Neuron (in vitro differentiated cells): ENCODE measurements around the gene PRRX1.

Experiments used
- H2AFZ ChIP-seq: one replicate; pipeline ENCODE4 v1.6.1; 2013; ENCODE audit warnings: low read depth, mild to moderate bottlenecking, inconsistent platforms, low read length, moderate library complexity
- H3K27me3 ChIP-seq: one replicate; pipeline ENCODE4 v1.6.1; 2013; ENCODE audit warnings: low read length; ENCODE audit not compliant: insufficient read depth
- H3K36me3 ChIP-seq: one replicate; pipeline ENCODE4 v1.6.1; 2013; ENCODE audit warnings: low read length; ENCODE audit not compliant: insufficient read depth
- H3K4me1 ChIP-seq: one replicate; pipeline ENCODE4 v1.6.1; 2013; ENCODE audit warnings: low read length; ENCODE audit not compliant: insufficient read depth
- H3K4me3 ChIP-seq: 2 replicates; pipeline ENCODE4 v1.5.1; 2013; ENCODE audit warnings: mild to moderate bottlenecking, low read length, moderate library complexity
- H3K9me3 ChIP-seq: one replicate; pipeline ENCODE4 v1.6.1; 2013; ENCODE audit warnings: low read length

PRRX1 gene

DNA sequence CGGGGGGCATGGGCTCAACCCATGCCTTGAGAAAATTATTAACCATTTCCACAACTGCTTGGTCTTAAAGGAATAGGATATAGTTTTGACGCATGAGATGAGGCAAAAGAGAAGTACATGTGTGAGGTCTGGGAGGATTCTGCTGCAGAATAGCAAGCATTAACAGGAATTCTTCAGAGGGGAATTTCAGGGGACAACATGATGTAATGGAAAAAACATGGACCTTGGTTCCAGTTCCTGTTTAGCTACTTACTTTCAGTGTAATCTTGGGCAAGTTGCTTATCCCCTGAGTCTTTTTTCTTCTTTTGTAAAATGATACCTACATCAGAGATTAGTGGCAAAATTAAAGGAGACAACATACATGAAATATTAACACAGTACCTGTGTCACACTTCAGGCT is 85.6 kb downstream of the PRRX1 start:
- no peaks in the 10 kb centered on the region for H3K36me3 ChIP-seq
- H3K9me3 ChIP-seq = no peaks in the 10 kb centered on the region
- H3K4me3 ChIP-seq = no peak overlapping the region
- no peaks in the 10 kb centered on the region for H3K27me3 ChIP-seq
- H3K4me1 ChIP-seq = peaks cover 5% of the 10 kb centered on the region
- H2AFZ ChIP-seq = no peak overlapping the region

DNA sequence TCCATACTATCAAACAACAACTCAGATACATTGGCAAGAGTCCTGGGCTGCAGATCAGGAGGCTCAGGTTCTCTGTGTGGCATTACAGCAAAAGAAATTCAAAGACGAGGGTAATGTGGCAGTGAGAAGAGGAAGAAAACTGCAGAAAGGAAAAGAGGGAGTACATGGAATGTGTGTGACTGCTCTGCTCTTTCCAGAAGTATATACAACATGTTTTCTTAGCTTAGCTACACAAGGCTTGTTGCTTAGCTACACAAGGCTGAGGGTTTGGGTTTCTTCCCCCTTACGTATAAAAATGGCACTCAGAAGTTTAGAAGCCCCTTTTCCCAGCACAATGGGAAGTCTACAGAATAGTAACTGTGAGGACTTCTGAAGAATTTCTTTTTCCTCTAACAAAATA is 86.0 kb downstream of the PRRX1 start:
- Histone ChIP-seq H3K9me3 (no peaks in the 10 kb centered on the region), H3K4me3 (no peak overlapping the region), H3K27me3 (no peaks in the 10 kb centered on the region), H3K36me3 (no peaks in the 10 kb centered on the region), H3K4me1 (peaks cover 5% of the 10 kb centered on the region), H2AFZ (no peak overlapping the region)

DNA sequence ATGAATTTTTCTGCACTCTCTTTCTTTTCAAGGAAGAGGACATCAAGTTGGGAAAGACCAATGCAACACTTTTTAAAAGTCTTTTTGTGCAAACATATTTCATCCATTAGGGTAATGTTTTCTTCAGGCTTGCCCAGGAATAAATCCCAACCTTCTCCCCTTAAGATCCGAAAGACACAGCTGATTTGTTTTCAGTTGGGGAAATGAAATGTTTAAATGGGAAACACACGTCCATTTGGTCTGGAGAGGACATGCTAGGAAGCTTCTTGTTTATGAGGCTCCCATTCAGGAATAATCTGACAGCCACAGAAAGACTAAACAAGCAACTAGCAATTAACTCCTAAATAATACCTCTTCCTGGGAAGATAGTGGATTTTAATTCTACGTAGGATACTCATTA is 91.9 kb downstream of the PRRX1 start:
- no peaks in the 10 kb centered on the region for H3K36me3 ChIP-seq
- no peaks in the 10 kb centered on the region for H3K9me3 ChIP-seq
- H3K4me1 ChIP-seq = no peaks in the 10 kb centered on the region
- H3K27me3 ChIP-seq = no peaks in the 10 kb centered on the region
- no peak overlapping the region for H2AFZ ChIP-seq
- no peak overlapping the region for H3K4me3 ChIP-seq

DNA sequence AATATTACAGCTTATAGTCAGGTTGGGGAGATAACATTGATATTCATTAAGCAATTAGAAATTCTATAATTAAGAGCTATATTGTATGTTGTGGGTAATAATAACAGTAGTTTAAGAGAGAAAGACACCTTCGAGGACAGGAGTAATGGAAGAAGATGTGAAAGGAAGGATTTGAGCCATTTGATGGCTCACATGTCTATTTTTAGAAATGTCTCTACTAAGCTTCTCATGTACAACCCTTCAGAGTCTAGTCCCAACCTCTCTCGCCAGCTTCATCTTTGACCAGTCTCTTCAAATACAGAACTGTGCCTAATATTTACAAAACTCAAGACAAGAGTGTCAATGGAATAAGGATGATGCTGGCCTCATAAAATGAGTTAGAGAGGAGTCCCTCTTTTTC is 95.1 kb downstream of the PRRX1 start:
- no peaks in the 10 kb centered on the region for H3K9me3 ChIP-seq
- no peak overlapping the region for H2AFZ ChIP-seq
- no peak overlapping the region for H3K4me3 ChIP-seq
- H3K27me3 ChIP-seq = no peaks in the 10 kb centered on the region
- H3K36me3 ChIP-seq = no peaks in the 10 kb centered on the region
- no peaks in the 10 kb centered on the region for H3K4me1 ChIP-seq

DNA sequence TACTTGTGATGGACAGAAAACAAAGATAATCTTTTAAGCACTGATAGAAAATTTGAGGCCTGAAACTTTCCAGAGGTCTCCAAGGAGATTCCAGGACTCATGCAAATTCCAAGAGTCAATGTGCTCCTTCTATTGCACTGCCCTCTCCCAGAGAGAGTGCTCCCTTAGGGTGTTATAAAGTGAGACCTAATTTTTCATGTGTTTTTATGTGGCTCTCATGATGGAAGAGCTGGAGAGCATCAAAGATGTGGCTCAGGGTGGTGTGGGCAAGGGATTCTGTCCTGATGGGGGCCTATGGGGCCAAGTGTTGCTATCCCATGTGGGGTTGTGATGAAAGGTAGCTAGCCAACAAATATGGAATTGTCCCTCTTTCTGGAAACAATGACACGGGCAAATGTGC is 101.3 kb downstream of the PRRX1 start:
- Histone ChIP-seq H3K36me3 (no peaks in the 10 kb centered on the region), H3K27me3 (no peaks in the 10 kb centered on the region), H3K4me1 (no peaks in the 10 kb centered on the region), H2AFZ (no peak overlapping the region), H3K9me3 (no peaks in the 10 kb centered on the region), H3K4me3 (no peak overlapping the region)

DNA sequence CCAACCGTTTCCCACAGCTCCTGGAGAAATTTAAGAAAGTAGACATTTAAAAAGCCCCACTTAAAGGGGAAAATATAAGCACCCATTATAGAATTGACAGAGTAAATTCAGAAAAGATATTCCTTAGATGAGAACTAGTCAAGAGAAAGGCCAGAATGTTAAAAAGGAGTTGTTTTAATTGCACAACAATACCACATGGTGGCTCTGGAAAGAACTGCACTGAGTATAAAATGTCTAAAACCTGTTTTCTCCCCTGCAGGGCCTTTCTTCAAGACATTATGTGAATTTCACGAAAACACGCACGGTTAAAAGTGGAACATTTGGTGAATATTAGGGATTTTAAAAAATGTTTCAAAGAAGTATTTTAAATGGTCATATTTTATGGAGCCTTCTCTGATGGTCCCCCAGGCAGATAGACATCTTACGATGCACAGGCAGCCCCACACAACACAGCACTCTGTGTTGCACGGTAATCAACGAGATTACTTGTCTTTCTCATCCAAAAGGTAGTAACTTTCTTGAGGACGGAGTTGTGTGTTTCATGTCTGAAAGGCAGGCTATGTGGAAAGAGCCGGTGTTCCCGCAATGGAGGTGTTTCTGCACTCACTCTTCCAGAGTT is 101.9 kb downstream of the PRRX1 start:
- H3K27me3 ChIP-seq = no peaks in the 10 kb centered on the region
- no peak overlapping the region for H3K4me3 ChIP-seq
- H3K9me3 ChIP-seq = no peaks in the 10 kb centered on the region
- H3K36me3 ChIP-seq = no peaks in the 10 kb centered on the region
- H2AFZ ChIP-seq = no peak overlapping the region
- no peaks in the 10 kb centered on the region for H3K4me1 ChIP-seq

DNA sequence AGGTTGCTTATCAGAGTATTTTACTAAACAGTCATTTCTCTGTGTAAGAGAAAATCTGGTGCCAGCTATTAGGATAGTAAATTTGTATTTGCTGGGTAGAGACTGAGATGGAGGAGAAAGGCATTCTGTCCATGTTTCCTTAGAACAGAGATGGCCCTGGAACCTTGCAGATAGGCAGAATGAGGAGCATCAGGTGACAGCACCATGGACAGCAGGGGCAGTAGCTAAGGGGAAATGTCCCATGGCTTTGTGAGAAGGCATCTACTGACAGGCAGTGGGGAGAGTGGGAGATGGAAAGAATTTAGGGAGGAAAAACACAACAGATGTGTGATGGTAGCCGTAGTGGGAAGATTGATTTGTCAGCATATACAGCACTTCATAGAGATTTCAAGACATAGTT is 105.0 kb downstream of the PRRX1 start:
- no peaks in the 10 kb centered on the region for H3K27me3 ChIP-seq
- no peaks in the 10 kb centered on the region for H3K4me1 ChIP-seq
- H3K36me3 ChIP-seq = no peaks in the 10 kb centered on the region
- no peak overlapping the region for H2AFZ ChIP-seq
- no peak overlapping the region for H3K4me3 ChIP-seq
- no peaks in the 10 kb centered on the region for H3K9me3 ChIP-seq

DNA sequence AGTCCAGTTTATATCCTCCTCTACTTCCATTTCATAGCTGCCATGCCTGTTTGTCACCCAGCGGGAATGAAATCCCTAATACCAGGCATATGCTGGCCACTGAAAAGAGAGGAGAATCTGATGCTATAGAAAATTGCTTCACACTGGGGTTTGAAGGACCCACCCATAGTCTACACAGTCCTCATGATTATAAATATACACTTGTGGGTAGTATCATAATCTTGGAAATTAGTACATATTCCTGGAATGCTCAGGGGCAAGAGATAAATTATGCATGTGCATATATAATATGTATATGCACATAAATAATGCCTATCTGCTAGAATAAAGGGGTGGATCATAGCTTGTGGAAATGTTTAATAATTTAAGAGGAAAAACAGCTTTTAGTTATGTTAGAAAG is 105.8 kb downstream of the PRRX1 start:
- Histone ChIP-seq H3K36me3 (no peaks in the 10 kb centered on the region), H2AFZ (no peak overlapping the region), H3K4me1 (no peaks in the 10 kb centered on the region), H3K9me3 (no peaks in the 10 kb centered on the region), H3K27me3 (no peaks in the 10 kb centered on the region), H3K4me3 (no peak overlapping the region)

DNA sequence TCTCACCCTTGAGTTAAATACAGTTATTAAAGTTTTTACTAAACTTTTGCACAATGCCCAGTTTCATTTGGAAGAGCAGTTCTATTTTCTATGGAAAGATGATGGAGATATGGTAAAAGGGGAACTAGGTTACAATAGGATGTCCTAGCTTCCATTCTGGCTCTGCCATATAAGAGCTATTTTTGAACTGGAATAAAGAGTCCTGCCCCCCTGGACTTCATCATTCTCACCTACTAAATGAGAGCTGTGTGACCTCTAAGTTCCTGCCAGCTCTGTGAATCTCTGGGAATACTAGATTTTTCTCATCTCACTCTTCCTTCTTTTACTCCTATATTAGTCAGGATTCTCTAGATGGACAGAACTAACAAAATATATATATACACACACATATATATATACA is 106.3 kb downstream of the PRRX1 start:
- H3K9me3 ChIP-seq = no peaks in the 10 kb centered on the region
- no peaks in the 10 kb centered on the region for H3K36me3 ChIP-seq
- H2AFZ ChIP-seq = no peak overlapping the region
- H3K4me1 ChIP-seq = no peaks in the 10 kb centered on the region
- H3K27me3 ChIP-seq = no peaks in the 10 kb centered on the region
- no peak overlapping the region for H3K4me3 ChIP-seq

DNA sequence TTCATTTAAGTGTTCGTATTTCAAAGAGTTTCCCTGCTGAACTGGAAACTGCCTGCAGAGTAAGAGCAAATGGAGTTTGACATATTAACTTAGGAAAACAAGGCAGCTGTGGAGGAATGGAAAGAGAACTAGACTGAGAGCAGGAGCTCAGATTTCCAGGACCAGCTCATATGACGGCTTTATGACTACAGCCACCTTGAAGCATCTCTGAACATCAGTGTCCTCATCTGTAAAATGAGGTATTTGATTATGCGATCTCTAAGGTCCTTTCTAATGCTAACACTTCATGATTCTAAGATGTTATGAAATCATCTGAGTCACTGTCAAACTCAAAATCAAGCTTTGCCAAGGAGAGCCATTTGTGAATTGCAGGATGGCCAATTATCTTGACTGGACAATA is 112.3 kb downstream of the PRRX1 start:
- no peaks in the 10 kb centered on the region for H3K9me3 ChIP-seq
- no peak overlapping the region for H2AFZ ChIP-seq
- no peak overlapping the region for H3K4me3 ChIP-seq

DNA sequence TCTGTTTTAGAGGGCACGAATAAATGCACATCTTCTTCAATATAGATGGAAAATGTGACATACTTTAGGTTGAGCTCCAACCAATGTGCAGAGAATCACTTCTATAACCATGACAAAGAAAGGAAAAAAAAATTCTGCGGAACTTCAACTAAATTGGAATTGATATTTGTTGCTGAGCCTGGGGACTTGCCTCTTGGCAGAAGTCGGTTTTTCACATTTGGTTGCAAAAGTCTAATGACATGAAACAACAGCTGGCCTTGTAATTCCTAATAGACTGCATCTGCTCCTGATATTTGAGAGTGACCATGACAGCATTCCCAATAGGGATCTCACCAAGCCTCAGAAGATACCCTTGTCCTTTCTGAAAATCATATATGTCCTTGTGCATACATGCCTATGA is 112.8 kb downstream of the PRRX1 start:
- H3K4me3 ChIP-seq = no peak overlapping the region
- no peaks in the 10 kb centered on the region for H3K9me3 ChIP-seq
- no peaks in the 10 kb centered on the region for H3K4me1 ChIP-seq
- no peaks in the 10 kb centered on the region for H3K27me3 ChIP-seq
- no peaks in the 10 kb centered on the region for H3K36me3 ChIP-seq
- no peak overlapping the region for H2AFZ ChIP-seq

More for the DNA sequence above, 112.3 kb downstream of the PRRX1 start:
- Histone ChIP-seq H3K36me3 (no peaks in the 10 kb centered on the region), H3K27me3 (no peaks in the 10 kb centered on the region), H3K4me1 (no peaks in the 10 kb centered on the region)
